ENCODE measurements around the gene ARR3. TPM values are rescaled to one million over a fixed set of nuclear protein-coding genes. Genes with fewer than 3 reads are reported as not detected.

The ARR3 gene
- total RNA-seq, result not detected in 2 replicates

GRCh38 chrX:70268034-70268433 lies at the start of gene ARR3:
TSS of gene ARR3 (plus strand) at chrX:70268334. CDS start at chrX:70269386, 1,052 bp downstream.

DNA sequence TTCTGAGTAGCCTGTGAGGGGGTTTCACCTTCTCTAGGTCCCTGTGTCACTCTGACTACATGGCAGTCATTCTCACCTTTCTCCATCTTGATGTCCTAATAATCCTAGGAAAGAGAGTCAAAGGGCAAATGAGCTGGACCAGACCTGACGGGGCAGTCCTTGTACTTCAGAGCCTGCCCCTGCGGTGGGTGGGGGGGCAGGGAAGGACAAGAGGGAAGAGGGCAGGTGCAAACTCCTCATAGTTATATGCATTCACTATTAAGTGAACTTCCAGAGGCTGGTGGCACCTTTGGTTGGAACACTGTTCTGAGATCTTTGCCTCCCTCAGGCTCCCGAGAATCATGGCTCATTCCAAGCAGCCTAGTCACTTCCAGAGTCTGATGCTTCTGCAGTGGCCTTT lies 33.8 kb upstream of the ARR3 start, which contains the start of gene AWAT1:
Gene AWAT1, plus strand, starts transcription at position 301 of the 400 bp plus-strand sequence. Its CDS starts 41 bp downstream, at position 342.

GRCh38 chrX:70260104-70260503 lies 8.0 kb upstream of the ARR3 start, which contains the start of gene P2RY4:
TSS of gene P2RY4 (minus strand) at chrX:70260204. CDS start at chrX:70259624, 580 bp downstream.

GRCh38 chrX:70281951-70282350 lies 13.8 kb downstream of the ARR3 start, which contains the start of gene RAB41:
TSS of gene RAB41 (plus strand) at chrX:70282172. CDS start at chrX:70282218, 46 bp downstream.

GRCh38 chrX:70289793-70290770 lies 21.9 kb downstream of the ARR3 start, which contains the start of the genes KIF4A and PDZD11:
TSS of gene KIF4A (plus strand) at chrX:70290104. CDS start at chrX:70290459, 355 bp downstream.
TSS of gene PDZD11 (minus strand) at chrX:70289927. CDS start at chrX:70289341, 586 bp downstream.

Other genes with a start within 250 kb of the ARR3 start
- gene AWAT2, start 218.4 kb upstream of the ARR3 start, total RNA-seq, result 0.32 and 1.2 TPM in 2 replicates
- gene OTUD6A, start 205.9 kb upstream of the ARR3 start, total RNA-seq, result not detected in 2 replicates
- gene IGBP1, start 134.9 kb upstream of the ARR3 start, total RNA-seq, result 66.3 and 75.0 TPM in 2 replicates
- gene DGAT2L6, start 90.9 kb upstream of the ARR3 start, total RNA-seq, result not detected in 2 replicates
- not detected in 2 replicates for gene AWAT1, start 33.7 kb upstream of the ARR3 start, total RNA-seq
- gene P2RY4, start 8.1 kb upstream of the ARR3 start, total RNA-seq, result not detected in 2 replicates
- gene RAB41, start 13.8 kb downstream of the ARR3 start, total RNA-seq, result not detected in 2 replicates
- 39.6 and 43.0 TPM in 2 replicates for gene PDZD11, start 21.6 kb downstream of the ARR3 start, total RNA-seq
- gene KIF4A, start 21.8 kb downstream of the ARR3 start, total RNA-seq, result 15.9 and 22.5 TPM in 2 replicates
- not detected in 2 replicates for gene GDPD2, start 155.0 kb downstream of the ARR3 start, total RNA-seq
- gene DLG3, start 176.5 kb downstream of the ARR3 start, total RNA-seq, result 1.3 and 2.9 TPM in 2 replicates